Fibroblast of peridontal ligament (primary cell): ENCODE measurements around the gene CALHM1.
"Not testable (repeated sequence)": the region's sequence is repeated elsewhere in the genome, so short reads cannot be mapped to it uniquely, and the experiment has no call there.

Source experiments
- DNase-seq: peaks from one replicate; pipeline ENCODE4 v3.0.0-alpha.2; 2010; ENCODE audit errors: extremely low read depth

CALHM1 gene

DNA sequence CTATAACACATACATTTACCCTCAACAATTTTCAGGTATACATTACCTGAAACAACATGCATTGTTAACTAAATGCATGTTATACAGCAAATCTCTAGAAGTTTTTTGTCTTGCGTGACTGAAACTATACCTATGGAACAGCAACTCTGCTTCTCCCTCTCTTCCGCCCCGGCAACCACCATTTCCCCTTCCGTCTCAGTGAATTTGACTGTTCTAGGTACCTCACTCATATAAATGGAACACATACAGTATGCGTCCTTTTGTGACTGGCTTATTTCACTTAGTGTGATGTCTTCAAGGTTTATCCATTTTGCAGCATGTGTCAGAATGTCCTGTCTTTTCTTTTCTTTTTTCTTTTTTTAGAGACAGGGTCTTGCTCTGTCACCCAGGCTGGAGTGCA lies 29.1 kb downstream of the CALHM1 start:
- no peak for DNase-seq

- DNase-seq, result no peak
These were observed 29.6 kb downstream of the CALHM1 start for GRCh38 chr10:103428989-103429643.

DNA sequence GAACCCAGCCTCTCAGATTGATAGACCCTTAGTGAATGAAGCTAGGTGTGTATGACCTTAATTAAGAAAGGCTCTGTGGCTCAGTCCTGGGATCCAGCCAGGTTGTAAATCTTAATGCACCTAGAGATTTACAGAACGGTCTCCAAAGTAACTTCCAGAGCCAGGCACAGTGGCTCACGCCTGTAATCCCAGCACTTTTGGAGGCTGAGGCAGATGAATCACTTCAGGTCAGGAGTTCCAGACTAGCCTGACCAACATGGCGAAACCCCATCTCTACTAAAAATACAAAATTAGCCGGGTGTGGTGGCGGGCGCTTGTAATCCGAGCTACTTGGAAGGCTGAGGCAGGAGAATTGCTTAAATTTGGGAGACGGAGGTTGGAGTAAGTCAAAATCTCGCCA lies 30.8 kb downstream of the CALHM1 start:
- DNase-seq, result no peak

DNA sequence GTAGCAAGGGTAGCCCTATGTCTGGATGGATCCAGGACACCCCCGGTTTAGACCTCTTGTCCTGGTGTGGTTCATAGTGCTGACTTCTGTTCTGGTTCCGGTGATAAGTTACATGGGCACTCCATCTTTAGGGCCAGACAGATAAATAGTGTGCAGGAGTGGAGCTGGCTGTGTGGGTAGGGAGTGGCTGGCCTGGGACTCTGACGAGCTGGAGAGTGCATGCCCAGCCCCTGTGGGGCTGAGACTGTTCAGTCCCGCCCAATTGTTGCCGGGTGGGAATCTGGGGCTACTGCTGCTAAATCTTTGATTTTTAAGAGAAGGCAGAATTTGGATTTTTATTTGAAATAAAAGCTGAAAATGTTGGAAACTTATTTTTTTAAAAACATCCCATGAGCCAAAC lies 35.0 kb downstream of the CALHM1 start:
- no peak for DNase-seq

- no peak for DNase-seq
These were observed 39.6 kb downstream of the CALHM1 start for GRCh38 chr10:103419101-103419500.

DNA sequence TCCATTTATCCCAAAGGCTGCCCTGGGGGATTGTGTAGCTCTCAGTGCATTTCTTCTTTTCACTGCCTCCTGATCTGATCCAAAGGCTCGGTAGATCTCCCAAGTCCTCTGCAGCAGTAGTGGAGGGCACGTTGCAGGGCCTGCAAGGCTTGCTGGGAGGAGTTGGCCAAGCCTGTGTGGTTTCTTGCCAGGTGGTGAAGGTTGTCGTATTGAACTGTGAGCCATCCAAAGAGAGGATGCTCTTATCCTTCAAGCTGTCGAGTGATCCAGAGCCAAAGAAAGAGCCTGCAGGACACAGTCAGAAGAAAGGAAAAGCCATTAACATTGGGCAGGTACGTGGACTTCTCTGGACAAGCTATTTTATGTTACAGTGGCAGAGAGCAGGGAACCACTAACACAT lies 41.1 kb downstream of the CALHM1 start:
- no peak for DNase-seq

DNA sequence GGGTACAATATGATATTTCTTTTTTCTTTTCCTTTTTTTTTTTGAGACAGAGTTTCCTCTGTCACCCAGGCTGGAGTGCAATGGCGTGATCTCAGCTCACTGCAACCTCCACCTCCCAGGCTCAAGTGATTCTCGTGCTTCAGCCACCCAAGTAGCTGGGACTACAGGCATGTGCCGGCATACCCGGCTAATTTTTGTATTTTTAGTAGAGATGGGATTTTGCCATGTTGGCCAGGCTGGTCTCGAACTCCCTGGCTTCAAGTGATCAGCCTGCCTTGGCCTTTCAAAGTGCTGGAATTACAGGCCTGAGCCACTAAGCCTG lies 41.6 kb downstream of the CALHM1 start:
- DNase-seq, result not testable (repeated sequence)

- peak; percentile 83 for DNase-seq
These were observed 42.1 kb downstream of the CALHM1 start for GRCh38 chr10:103416436-103417147.

- DNase-seq, result no peak
These were observed 43.1 kb downstream of the CALHM1 start for GRCh38 chr10:103415581-103415980.

GRCh38 chr10:103413564-103413963 lies 45.1 kb downstream of the CALHM1 start:
- DNase-seq, result no peak
